Glutamatergic neuron (in vitro differentiated cells): ENCODE measurements around the gene PDCD2L. TPM values are rescaled to one million over a fixed set of nuclear protein-coding genes. Genes with fewer than 3 reads are reported as not detected.
"Not testable (repeated sequence)": the region's sequence is repeated elsewhere in the genome, so short reads cannot be mapped to it uniquely, and the experiment has no call there.

Experiments used
- DNase-seq: peaks from one replicate; pipeline ENCODE4 v3.0.0; 2022
- H3K27ac Mint-ChIP-seq: one replicate; pipeline ENCODE4 v1.8.0; 2020; ENCODE audit warnings: mild to moderate bottlenecking, mixed read lengths, inconsistent platforms; ENCODE audit not compliant: unreplicated experiment
- H3K27me3 Mint-ChIP-seq: one replicate; pipeline ENCODE4 v1.8.0; 2020; ENCODE audit warnings: mild to moderate bottlenecking, moderate library complexity, mixed read lengths, inconsistent platforms; ENCODE audit not compliant: unreplicated experiment
- H3K36me3 Mint-ChIP-seq: one replicate; pipeline ENCODE4 v1.8.0; 2020; ENCODE audit warnings: mild to moderate bottlenecking, mixed read lengths, inconsistent platforms; ENCODE audit not compliant: unreplicated experiment
- H3K4me1 Mint-ChIP-seq: one replicate; pipeline ENCODE4 v1.8.0; 2020; ENCODE audit warnings: mild to moderate bottlenecking, low read depth, mixed read lengths, inconsistent platforms; ENCODE audit not compliant: unreplicated experiment
- H3K4me3 Mint-ChIP-seq: one replicate; pipeline ENCODE4 v1.8.0; 2020; ENCODE audit warnings: mild to moderate bottlenecking, mixed read lengths, inconsistent platforms; ENCODE audit not compliant: unreplicated experiment
- H3K9me3 Mint-ChIP-seq: one replicate; pipeline ENCODE4 v1.8.0; 2020; ENCODE audit warnings: mild to moderate bottlenecking, moderate library complexity, mixed read lengths, inconsistent platforms; ENCODE audit not compliant: unreplicated experiment
- CTCF ChIP-seq: fragments of 200-600 bp; sonication (generic); IDR thresholded peaks from one replicate; pipeline ENCODE4 v1.5.0; 2021; ENCODE audit not compliant: partially characterized antibody, unreplicated experiment
- total RNA-seq: library from RNA; stranded (reverse); fragmentation: NEBNext Ultra II Directional; extraction: Animal tissue kit (Norgen Biotek cat#: 25700); gene quantifications from one replicate; pipeline ENCODE4 v1.2.1, GENCODE V29; 2021; ENCODE audit not compliant: unreplicated experiment

PDCD2L gene
- total RNA-seq, 1 donor from 2014 or later = 15.0 TPM

DNA sequence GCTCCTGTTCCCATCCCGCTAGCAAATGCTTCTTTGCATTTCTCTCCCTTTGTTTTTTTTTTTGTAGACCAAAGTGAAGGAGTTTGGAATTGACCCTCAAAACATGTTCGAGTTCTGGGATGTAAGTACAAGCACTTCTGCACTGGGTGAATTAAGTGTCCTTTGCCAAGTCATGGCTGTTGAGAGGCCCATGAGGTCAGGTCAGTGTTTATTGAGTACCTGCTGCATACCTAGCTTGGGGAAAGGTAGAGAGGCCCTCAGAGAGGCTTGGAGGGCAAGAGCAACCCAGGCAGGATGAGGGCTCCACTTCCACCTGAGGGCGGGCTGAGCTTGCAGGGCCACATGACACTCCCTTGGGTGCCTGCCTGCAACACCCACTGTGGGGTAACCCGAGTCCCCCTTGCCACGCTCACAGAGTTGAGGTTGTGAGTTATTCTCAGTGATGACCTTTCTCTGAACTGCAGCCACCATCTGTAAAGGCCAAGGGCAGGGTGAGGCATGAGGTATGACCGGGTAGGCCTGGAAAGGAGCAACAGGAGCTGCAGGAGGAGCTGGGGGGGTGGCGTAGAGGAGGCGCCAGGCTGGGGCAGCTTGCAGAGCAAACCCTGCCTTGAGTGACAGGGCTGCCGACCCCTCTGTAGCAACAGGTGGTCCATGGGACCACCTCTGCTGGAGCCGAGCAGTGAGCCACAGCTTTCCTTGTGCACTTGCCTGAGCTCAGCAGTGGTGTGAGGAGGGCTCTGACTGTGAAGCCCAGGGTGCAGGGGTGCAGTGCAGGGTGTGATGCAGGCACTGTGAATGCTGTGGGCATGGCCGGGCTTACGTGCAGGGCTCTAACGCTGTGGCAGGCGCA lies 22.6 kb upstream of the PDCD2L start:
- Mint-ChIP-seq H3K9me3 (peaks cover 6% of the 10 kb centered on the region), H3K27ac (no peak overlapping the region), H3K27me3 (peaks cover 6% of the 10 kb centered on the region), H3K4me1 (no peaks in the 10 kb centered on the region), H3K36me3 (peaks cover 30% of the 10 kb centered on the region), H3K4me3 (no peak overlapping the region)
- no peak for TF ChIP-seq CTCF
- DNase-seq = no peak

DNA sequence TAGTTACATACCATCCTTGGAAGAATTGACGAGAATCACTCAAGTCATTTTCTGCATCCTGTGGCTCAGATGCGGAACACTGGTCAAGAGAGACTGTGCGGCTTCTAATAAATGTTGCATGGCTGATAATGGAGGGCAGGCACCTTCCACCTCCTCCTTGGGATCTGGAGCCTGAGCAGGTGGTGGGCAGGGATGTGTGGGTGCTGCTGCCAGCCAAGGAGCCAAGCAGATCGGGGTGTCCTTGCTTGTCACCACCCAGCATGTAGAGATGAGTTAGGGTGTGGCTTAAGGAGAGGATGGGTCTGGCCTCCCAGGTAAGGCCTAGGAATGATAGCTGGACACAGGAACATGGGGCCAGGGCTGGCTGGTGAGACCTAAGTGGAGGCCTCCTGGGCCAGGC lies 21.7 kb upstream of the PDCD2L start:
- Mint-ChIP-seq H3K27me3 (peaks cover 6% of the 10 kb centered on the region), H3K36me3 (peaks cover 30% of the 10 kb centered on the region), H3K9me3 (peaks cover 6% of the 10 kb centered on the region), H3K27ac (no peak overlapping the region), H3K4me3 (no peak overlapping the region), H3K4me1 (no peaks in the 10 kb centered on the region)
- no peak for DNase-seq
- TF ChIP-seq CTCF = no peak

DNA sequence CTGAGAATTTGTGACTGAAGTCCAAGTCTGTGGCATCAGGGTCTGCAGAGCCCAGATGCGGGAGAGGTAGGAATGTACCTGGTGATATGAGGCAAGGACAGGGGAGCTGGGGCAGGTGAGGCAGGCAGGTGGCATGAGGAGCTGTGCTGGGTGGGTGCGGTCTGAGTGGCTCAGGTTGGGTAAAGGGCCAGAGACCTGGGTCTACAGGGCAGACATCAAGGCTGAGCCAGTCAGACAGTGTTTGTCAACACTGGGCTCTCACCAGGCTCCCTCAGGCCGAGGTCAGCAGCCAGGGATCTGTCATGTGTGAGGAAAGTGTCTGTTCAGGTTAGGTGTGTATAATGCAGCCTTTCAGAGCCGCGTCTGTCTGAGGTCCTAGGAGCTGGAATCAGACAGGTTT lies 20.6 kb upstream of the PDCD2L start:
- Mint-ChIP-seq H3K4me3 (no peak overlapping the region), H3K36me3 (peaks cover 30% of the 10 kb centered on the region), H3K27ac (no peak overlapping the region), H3K9me3 (peaks cover 6% of the 10 kb centered on the region), H3K4me1 (no peaks in the 10 kb centered on the region), H3K27me3 (peaks cover 6% of the 10 kb centered on the region)
- no peak for DNase-seq
- TF ChIP-seq CTCF = no peak

GRCh38 chr19:34386645-34387445 lies 17.4 kb upstream of the PDCD2L start:
- Mint-ChIP-seq H3K4me1 (no peaks in the 10 kb centered on the region), H3K27ac (no peak overlapping the region), H3K9me3 (peaks cover 6% of the 10 kb centered on the region), H3K4me3 (no peak overlapping the region), H3K36me3 (peaks cover 30% of the 10 kb centered on the region), H3K27me3 (peaks cover 6% of the 10 kb centered on the region)
- TF ChIP-seq CTCF = no peak
- DNase-seq = no peak

DNA sequence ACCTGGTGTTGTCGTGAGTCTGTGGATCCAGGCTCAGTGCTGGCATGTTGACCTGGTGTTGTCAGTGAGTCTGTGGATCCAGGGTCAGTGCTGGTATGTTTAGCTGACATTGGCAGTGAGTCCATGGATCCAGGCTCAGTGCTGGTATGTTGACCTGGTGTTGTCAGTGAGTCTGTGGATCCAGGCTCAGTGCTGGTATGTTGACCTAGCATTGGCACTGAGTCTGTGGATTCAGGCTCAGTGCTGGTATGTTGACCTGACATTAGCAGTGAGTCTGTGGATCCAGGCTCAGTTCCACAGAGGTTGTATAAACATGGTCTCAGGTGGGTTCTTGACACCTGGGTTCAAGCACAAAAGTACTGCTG lies 16.8 kb upstream of the PDCD2L start:
- TF ChIP-seq CTCF = no peak
- no peak for DNase-seq
- H3K27me3 Mint-ChIP-seq = peaks cover 6% of the 10 kb centered on the region
- H3K27ac Mint-ChIP-seq = no peak overlapping the region
- H3K9me3 Mint-ChIP-seq = peaks cover 4% of the 10 kb centered on the region
- H3K4me3 Mint-ChIP-seq = no peak overlapping the region
- no peaks in the 10 kb centered on the region for H3K4me1 Mint-ChIP-seq
- peaks cover 30% of the 10 kb centered on the region for H3K36me3 Mint-ChIP-seq

DNA sequence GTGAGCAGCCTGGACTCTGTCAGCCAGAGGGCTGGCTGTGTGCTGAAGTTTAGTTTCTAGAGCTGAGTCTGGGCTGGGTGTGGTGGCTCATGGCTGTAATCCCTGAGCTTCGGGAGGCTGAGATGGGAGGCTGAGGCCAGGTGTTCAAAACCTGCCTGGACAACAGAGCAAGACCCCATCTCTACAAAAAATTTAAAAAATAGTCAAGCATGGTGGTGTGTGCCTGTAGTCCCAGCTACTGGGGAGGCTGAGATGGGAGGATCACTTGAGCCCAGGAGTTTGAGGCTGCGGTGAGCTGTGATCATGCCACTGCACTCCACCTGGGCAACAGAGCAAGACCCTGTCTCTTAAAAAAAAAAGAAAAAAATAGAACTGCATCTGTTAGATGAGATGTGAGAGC lies 15.5 kb upstream of the PDCD2L start:
- H3K4me1 Mint-ChIP-seq, H3K4me3 Mint-ChIP-seq, H3K27ac Mint-ChIP-seq, H3K27me3 Mint-ChIP-seq, DNase-seq, H3K9me3 Mint-ChIP-seq: not testable (repeated sequence)
- peaks cover 20% of the 10 kb centered on the region for H3K36me3 Mint-ChIP-seq
